Calu3 (cell line): ENCODE results near the gene BRI3BP. TPM values are rescaled to one million over a fixed set of nuclear protein-coding genes. Genes with fewer than 3 reads are reported as not detected.

Experiments
- BruUV-seq: library from RNA; stranded (reverse); fragments of 400-500 nt; replicated peaks from 2 replicates; lab custom pipeline; 2021; lab: Mats Ljungman, UMichigan
- CTCF ChIA-PET: fragments of 300-600 bp; sonication (Branson Sonifier 250); formaldehyde crosslinking; loops from one replicate; lab custom pipeline; 2022; ENCODE audit warnings: antibody characterized with exemption; lab: Charles Lee
- DNase-seq: peaks from one replicate; pipeline ENCODE4 v3.0.0; 2022
- H3K27ac Mint-ChIP-seq: one replicate; pipeline ENCODE4 v1.8.0; 2022; ENCODE audit warnings: mixed read lengths; ENCODE audit not compliant: unreplicated experiment
- H3K27me3 Mint-ChIP-seq: one replicate; pipeline ENCODE4 v1.8.0; 2022; ENCODE audit warnings: mixed read lengths; ENCODE audit not compliant: unreplicated experiment
- H3K36me3 Mint-ChIP-seq: one replicate; pipeline ENCODE4 v1.8.0; 2022; ENCODE audit warnings: mild to moderate bottlenecking, moderate library complexity, mixed read lengths; ENCODE audit not compliant: insufficient read depth, unreplicated experiment
- H3K4me1 Mint-ChIP-seq: one replicate; pipeline ENCODE4 v1.8.0; 2022; ENCODE audit warnings: mild to moderate bottlenecking, low read depth, mixed read lengths; ENCODE audit not compliant: unreplicated experiment
- H3K4me3 Mint-ChIP-seq: one replicate; pipeline ENCODE4 v1.8.0; 2022; ENCODE audit warnings: mild to moderate bottlenecking, low read depth, moderate library complexity, mixed read lengths; ENCODE audit not compliant: unreplicated experiment
- H3K9me3 Mint-ChIP-seq: one replicate; pipeline ENCODE4 v1.8.0; 2022; ENCODE audit warnings: low read depth, mixed read lengths; ENCODE audit not compliant: unreplicated experiment
- CTCF ChIP-seq: fragments of 200-600 bp; IDR thresholded peaks from one replicate; pipeline ENCODE4 v1.8.0; 2022; ENCODE audit warnings: antibody characterized with exemption; ENCODE audit not compliant: unreplicated experiment
- intact Hi-C: fragments of 100-400 bp; cut with micrococcal nuclease; formaldehyde crosslinking; loops from one replicate; pipeline ENCODE4 v1.10.0; 2022; ENCODE audit not compliant: unreplicated experiment
- total RNA-seq: library from RNA; stranded (reverse); gene quantifications from 2 replicates; pipeline ENCODE4 v1.2.3, GENCODE V29; 2022

The BRI3BP gene
- total RNA-seq, 1 experiment from 2014 or later = 94.0 TPM

GRCh38 chr12:125017801-125018200 lies 24.4 kb downstream of the BRI3BP start:
- DNase-seq = no peak
- Mint-ChIP-seq H3K4me3 (no peak overlapping the region), H3K27ac (no peak overlapping the region), H3K36me3 (peaks cover 39% of the 10 kb centered on the region), H3K4me1 (no peaks in the 10 kb centered on the region), H3K9me3 (no peaks in the 10 kb centered on the region), H3K27me3 (no peaks in the 10 kb centered on the region)
- TF ChIP-seq CTCF = no peak
- CTCF ChIA-PET = no interaction called here
- intact Hi-C loops = no loop called here
- no TSS peak for BruUV-seq

- H3K36me3 Mint-ChIP-seq = peaks cover 42% of the 10 kb centered on the region
- no peak overlapping the region for H3K4me3 Mint-ChIP-seq
- intact Hi-C loops = no loop called here
- no peaks in the 10 kb centered on the region for H3K4me1 Mint-ChIP-seq
- no peaks in the 10 kb centered on the region for H3K27me3 Mint-ChIP-seq
- TF ChIP-seq CTCF = no peak
- H3K9me3 Mint-ChIP-seq = no peaks in the 10 kb centered on the region
- H3K27ac Mint-ChIP-seq = no peak overlapping the region
- CTCF ChIA-PET = no interaction called here
- no peak for DNase-seq
- no TSS peak for BruUV-seq
Observed at GRCh38 chr12:125018356-125018755, 24.9 kb downstream of the BRI3BP start.

- no peak overlapping the region for H3K27ac Mint-ChIP-seq
- H3K27me3 Mint-ChIP-seq = no peaks in the 10 kb centered on the region
- peaks cover 49% of the 10 kb centered on the region for H3K36me3 Mint-ChIP-seq
- TF ChIP-seq CTCF = no peak
- CTCF ChIA-PET = no interaction called here
- H3K4me1 Mint-ChIP-seq = no peaks in the 10 kb centered on the region
- H3K9me3 Mint-ChIP-seq = no peaks in the 10 kb centered on the region
- intact Hi-C loops = no loop called here
- DNase-seq = no peak
- H3K4me3 Mint-ChIP-seq = no peak overlapping the region
- BruUV-seq = no TSS peak
Observed at GRCh38 chr12:125021096-125021495, 27.7 kb downstream of the BRI3BP start.

- H3K36me3 Mint-ChIP-seq = peaks cover 49% of the 10 kb centered on the region
- intact Hi-C loops = no loop called here
- H3K4me1 Mint-ChIP-seq = no peaks in the 10 kb centered on the region
- no peak overlapping the region for H3K27ac Mint-ChIP-seq
- CTCF ChIA-PET = no interaction called here
- BruUV-seq = no TSS peak
- TF ChIP-seq CTCF = no peak
- no peak overlapping the region for H3K4me3 Mint-ChIP-seq
- H3K27me3 Mint-ChIP-seq = no peaks in the 10 kb centered on the region
- DNase-seq = no peak
- no peaks in the 10 kb centered on the region for H3K9me3 Mint-ChIP-seq
Observed at GRCh38 chr12:125021771-125022170, 28.3 kb downstream of the BRI3BP start.
